ENCODE data around the gene P2RY11.

- TF ChIP-seq CTCF (conservative IDR thresholded peaks at IDR 0.05; ENCODE audit: low read depth, low read length): no peak
- no peak for TF ChIP-seq USF2 (IDR thresholded peaks at IDR 0.05; ENCODE audit: low read depth, low read length)
- no peak for TF ChIP-seq POLR2A (IDR thresholded peaks at IDR 0.05; ENCODE audit: low read depth, low read length)
- TF ChIP-seq MXI1 (IDR thresholded peaks at IDR 0.05; ENCODE audit: borderline replicate concordance, low read depth, low read length): no peak
- TF ChIP-seq SMC3 (IDR thresholded peaks at IDR 0.05; ENCODE audit: low read depth, low read length): no peak
- TF ChIP-seq NFE2L2 (IDR thresholded peaks at IDR 0.05; ENCODE audit: low read depth, low read length): no peak
- TF ChIP-seq RAD21 (IDR thresholded peaks at IDR 0.05; ENCODE audit: low read length): no peak
- no peak for TF ChIP-seq RCOR1 (IDR thresholded peaks at IDR 0.05; ENCODE audit: insufficient replicate concordance, low read length)
Observed at GRCh38 chr19:10138879-10139795, 27.6 kb downstream of the P2RY11 start.

Measured in IMR-90 (cell line).